ENCODE results near the gene ARL4D.
"Not testable (repeated sequence)": the region's sequence is repeated elsewhere in the genome, so short reads cannot be mapped to it uniquely, and the experiment has no call there.

The ARL4D gene

GRCh38 chr17:43398724-43399595 lies at the start of gene ARL4D:
Gene ARL4D (plus strand): TSS chr17:43398993. CDS start chr17:43399733, 740 bp downstream.
- peak; percentile 33 to 65 for DNase-seq (ENCODE audit: low read depth in 2 of 2)

- no peak for DNase-seq (ENCODE audit: low read depth in 2 of 2)
These were observed 49.7 kb upstream of the ARL4D start for GRCh38 chr17:43349142-43349541.

- DNase-seq (ENCODE audit: low read depth in 2 of 2), result no peak
These were observed 47.9 kb upstream of the ARL4D start for GRCh38 chr17:43350888-43351361.

- DNase-seq (ENCODE audit: low read depth in 2 of 2), result no peak
These were observed 47.1 kb upstream of the ARL4D start for GRCh38 chr17:43351691-43352090.

GRCh38 chr17:43352579-43353331 lies 46.0 kb upstream of the ARL4D start:
- DNase-seq (ENCODE audit: low read depth in 2 of 2), result no peak

- no peak for DNase-seq (ENCODE audit: low read depth in 2 of 2)
These were observed 45.4 kb upstream of the ARL4D start for GRCh38 chr17:43353393-43353792.

GRCh38 chr17:43354371-43354770 lies 44.4 kb upstream of the ARL4D start:
- no peak for DNase-seq (ENCODE audit: low read depth in 2 of 2)

GRCh38 chr17:43356450-43356849 lies 42.3 kb upstream of the ARL4D start:
- DNase-seq (ENCODE audit: low read depth in 2 of 2), result no peak

- DNase-seq (ENCODE audit: low read depth in 2 of 2), result no peak
These were observed 41.8 kb upstream of the ARL4D start for GRCh38 chr17:43356999-43357398.

- DNase-seq (ENCODE audit: low read depth in 2 of 2), result no peak
These were observed 39.2 kb upstream of the ARL4D start for GRCh38 chr17:43359469-43360110.

GRCh38 chr17:43360376-43360738 lies 38.4 kb upstream of the ARL4D start:
- DNase-seq (ENCODE audit: low read depth in 2 of 2), result peak in 1 of 2 donors; percentile 50

GRCh38 chr17:43360739-43361505 lies 37.9 kb upstream of the ARL4D start:
- peak; percentile 65 to 82 for DNase-seq (ENCODE audit: low read depth in 2 of 2)

- no peak for DNase-seq (ENCODE audit: low read depth in 2 of 2)
These were observed 35.4 kb upstream of the ARL4D start for GRCh38 chr17:43363181-43363925.

- DNase-seq (ENCODE audit: low read depth in 2 of 2), result no peak
These were observed 34.9 kb upstream of the ARL4D start for GRCh38 chr17:43363926-43364285.

GRCh38 chr17:43365356-43365755 lies 33.4 kb upstream of the ARL4D start:
- no peak for DNase-seq (ENCODE audit: low read depth in 2 of 2)

- DNase-seq (ENCODE audit: low read depth in 2 of 2), result not testable (repeated sequence)
These were observed 32.9 kb upstream of the ARL4D start for GRCh38 chr17:43365921-43366320.

- no peak for DNase-seq (ENCODE audit: low read depth in 2 of 2)
These were observed 31.7 kb upstream of the ARL4D start for GRCh38 chr17:43366891-43367736.

- DNase-seq (ENCODE audit: low read depth in 2 of 2), result no peak
These were observed 31.0 kb upstream of the ARL4D start for GRCh38 chr17:43367737-43368242.

GRCh38 chr17:43368740-43369506 lies 29.9 kb upstream of the ARL4D start:
- peak in 1 of 2 donors; percentile 22 for DNase-seq (ENCODE audit: low read depth in 2 of 2)
